Chondrocyte (in vitro differentiated cells): ENCODE measurements around the gene PIP5K1C. TPM values are rescaled to one million over a fixed set of nuclear protein-coding genes. Genes with fewer than 3 reads are reported as not detected.
"Not testable (repeated sequence)": the region's sequence is repeated elsewhere in the genome, so short reads cannot be mapped to it uniquely, and the experiment has no call there.

ENCODE experiments used
- DNase-seq: peaks from one replicate; pipeline ENCODE4 v3.0.0; 2021; ENCODE audit warnings: mixed read lengths, low spot score
- H3K27ac Mint-ChIP-seq: one replicate; pipeline ENCODE4 v1.8.0; 2021; ENCODE audit warnings: mild to moderate bottlenecking, moderate library complexity, mixed read lengths; ENCODE audit not compliant: unreplicated experiment
- H3K27me3 Mint-ChIP-seq: 2 replicates; pipeline ENCODE4 v1.8.0; 2021; ENCODE audit warnings: low read depth, mixed read lengths
- H3K36me3 Mint-ChIP-seq: 2 replicates; pipeline ENCODE4 v1.8.0; 2021; ENCODE audit warnings: low read depth, mixed read lengths
- H3K4me1 Mint-ChIP-seq: 2 replicates; pipeline ENCODE4 v1.8.0; 2021; ENCODE audit warnings: low read depth, mild to moderate bottlenecking, mixed read lengths
- H3K4me3 Mint-ChIP-seq: one replicate; pipeline ENCODE4 v1.8.0; 2021; ENCODE audit warnings: mild to moderate bottlenecking, moderate library complexity, mixed read lengths; ENCODE audit not compliant: unreplicated experiment
- H3K9me3 Mint-ChIP-seq: 2 replicates; pipeline ENCODE4 v1.8.0; 2021; ENCODE audit warnings: low read depth, mixed read lengths
- total RNA-seq: library from RNA; stranded (reverse); gene quantifications from 3 replicates; pipeline ENCODE4 v1.2.1, GENCODE V29; 2021
- TF ChIP-seq, protein P1 (sequence below): fragments of 200-600 bp; sonication (generic); IDR thresholded peaks from 2 replicates; pipeline ENCODE4 v1.5.0; 2021; ENCODE audit warnings: antibody characterized with exemption, mild to moderate bottlenecking, moderate library complexity

The PIP5K1C gene
- total RNA-seq, 1 donor from 2014 or later: 81.0 TPM

GRCh38 chr19:3669082-3669946 lies 31.0 kb downstream of the PIP5K1C start:
- H3K27ac Mint-ChIP-seq: peak overlapping the region; percentile 54
- TF ChIP-seq, protein P1, sequence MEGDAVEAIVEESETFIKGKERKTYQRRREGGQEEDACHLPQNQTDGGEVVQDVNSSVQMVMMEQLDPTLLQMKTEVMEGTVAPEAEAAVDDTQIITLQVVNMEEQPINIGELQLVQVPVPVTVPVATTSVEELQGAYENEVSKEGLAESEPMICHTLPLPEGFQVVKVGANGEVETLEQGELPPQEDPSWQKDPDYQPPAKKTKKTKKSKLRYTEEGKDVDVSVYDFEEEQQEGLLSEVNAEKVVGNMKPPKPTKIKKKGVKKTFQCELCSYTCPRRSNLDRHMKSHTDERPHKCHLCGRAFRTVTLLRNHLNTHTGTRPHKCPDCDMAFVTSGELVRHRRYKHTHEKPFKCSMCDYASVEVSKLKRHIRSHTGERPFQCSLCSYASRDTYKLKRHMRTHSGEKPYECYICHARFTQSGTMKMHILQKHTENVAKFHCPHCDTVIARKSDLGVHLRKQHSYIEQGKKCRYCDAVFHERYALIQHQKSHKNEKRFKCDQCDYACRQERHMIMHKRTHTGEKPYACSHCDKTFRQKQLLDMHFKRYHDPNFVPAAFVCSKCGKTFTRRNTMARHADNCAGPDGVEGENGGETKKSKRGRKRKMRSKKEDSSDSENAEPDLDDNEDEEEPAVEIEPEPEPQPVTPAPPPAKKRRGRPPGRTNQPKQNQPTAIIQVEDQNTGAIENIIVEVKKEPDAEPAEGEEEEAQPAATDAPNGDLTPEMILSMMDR: no peak
- H3K4me1 Mint-ChIP-seq: peaks cover 60% of the 10 kb centered on the region
- H3K27me3 Mint-ChIP-seq: no peaks in the 10 kb centered on the region
- peaks cover 2% of the 10 kb centered on the region for H3K36me3 Mint-ChIP-seq
- no peak overlapping the region for H3K4me3 Mint-ChIP-seq
- H3K9me3 Mint-ChIP-seq: no peaks in the 10 kb centered on the region
- DNase-seq: no peak

- Mint-ChIP-seq H3K27ac (peak overlapping the region; percentile 45), H3K4me3 (no peak overlapping the region), H3K36me3 (peaks cover 6% of the 10 kb centered on the region), H3K4me1 (peaks cover 57% of the 10 kb centered on the region), H3K27me3 (no peaks in the 10 kb centered on the region), H3K9me3 (no peaks in the 10 kb centered on the region)
- TF ChIP-seq, protein P1: no peak
- DNase-seq: no peak
Observed at GRCh38 chr19:3668331-3669081, 31.8 kb downstream of the PIP5K1C start.

- no peaks in the 10 kb centered on the region for H3K27me3 Mint-ChIP-seq
- TF ChIP-seq, protein P1: no peak
- DNase-seq: no peak
- H3K4me3 Mint-ChIP-seq: no peak overlapping the region
- no peak overlapping the region for H3K27ac Mint-ChIP-seq
- peaks cover 53% of the 10 kb centered on the region for H3K4me1 Mint-ChIP-seq
- H3K9me3 Mint-ChIP-seq: no peaks in the 10 kb centered on the region
- peaks cover 11% of the 10 kb centered on the region for H3K36me3 Mint-ChIP-seq
Observed at GRCh38 chr19:3667766-3668165, 32.5 kb downstream of the PIP5K1C start.

DNA sequence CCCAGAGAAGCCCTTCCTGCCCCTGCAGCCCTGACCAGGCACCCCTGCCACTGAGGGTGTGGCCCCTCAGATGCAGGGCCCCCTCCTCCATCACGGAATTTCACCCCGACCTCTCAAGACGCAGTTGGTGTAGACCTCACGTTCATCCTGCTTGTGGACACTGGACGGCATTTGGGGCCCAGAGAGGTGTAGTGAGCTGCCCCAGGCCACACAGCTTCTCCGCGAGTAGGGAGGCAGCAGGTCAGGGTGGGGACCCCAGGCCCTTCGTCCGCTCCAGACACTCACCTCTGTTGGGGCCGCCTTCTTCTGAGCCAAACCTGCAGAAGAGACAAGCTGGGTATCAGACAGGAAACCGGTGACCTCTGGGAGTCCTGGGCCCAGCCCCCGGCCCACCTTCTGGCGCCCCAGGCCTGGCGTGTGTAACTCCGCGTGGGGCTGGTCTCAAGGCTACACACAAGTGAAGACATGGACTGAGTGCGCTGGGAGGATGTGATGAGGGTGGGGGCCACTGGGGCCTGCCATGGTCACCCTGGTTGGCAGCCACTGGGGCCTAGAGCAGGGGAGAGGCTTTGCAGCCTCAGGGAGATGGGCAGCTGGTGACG lies 33.1 kb downstream of the PIP5K1C start:
- Mint-ChIP-seq H3K27ac (no peak overlapping the region), H3K4me1 (peaks cover 49% of the 10 kb centered on the region), H3K9me3 (no peaks in the 10 kb centered on the region), H3K4me3 (no peak overlapping the region), H3K27me3 (no peaks in the 10 kb centered on the region), H3K36me3 (peaks cover 11% of the 10 kb centered on the region)
- TF ChIP-seq, protein P1: no peak
- no peak for DNase-seq

DNA sequence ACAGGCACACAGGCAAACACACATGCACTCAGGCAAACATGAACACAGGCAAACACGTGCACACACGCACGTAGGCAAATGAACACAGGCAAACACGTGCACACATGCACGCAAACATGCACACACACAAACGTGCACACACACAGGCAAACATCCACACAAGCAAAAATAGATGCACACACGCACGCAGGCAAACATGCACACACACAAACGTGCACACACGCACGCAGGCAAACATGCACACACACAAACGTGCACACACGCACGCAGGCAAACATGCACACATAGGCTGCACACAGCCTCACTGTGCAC lies 33.8 kb downstream of the PIP5K1C start:
- H3K27me3 Mint-ChIP-seq, DNase-seq, H3K9me3 Mint-ChIP-seq, H3K27ac Mint-ChIP-seq, H3K4me3 Mint-ChIP-seq: not testable (repeated sequence)
- Mint-ChIP-seq H3K36me3 (peaks cover 12% of the 10 kb centered on the region), H3K4me1 (peaks cover 42% of the 10 kb centered on the region)
